SH-SY5Y (cell line): ENCODE results near the gene GSE1.

Experiments
- GATA2 ChIP-seq: IDR thresholded peaks from 2 replicates; pipeline ENCODE4 v1.6.1; 2011; ENCODE audit warnings: mild to moderate bottlenecking, low read depth, low read length
- GATA3 ChIP-seq: IDR thresholded peaks from 2 replicates; pipeline ENCODE4 v1.6.1; 2011; ENCODE audit warnings: low read depth, mild to moderate bottlenecking, low read length, moderate library complexity

DNA sequence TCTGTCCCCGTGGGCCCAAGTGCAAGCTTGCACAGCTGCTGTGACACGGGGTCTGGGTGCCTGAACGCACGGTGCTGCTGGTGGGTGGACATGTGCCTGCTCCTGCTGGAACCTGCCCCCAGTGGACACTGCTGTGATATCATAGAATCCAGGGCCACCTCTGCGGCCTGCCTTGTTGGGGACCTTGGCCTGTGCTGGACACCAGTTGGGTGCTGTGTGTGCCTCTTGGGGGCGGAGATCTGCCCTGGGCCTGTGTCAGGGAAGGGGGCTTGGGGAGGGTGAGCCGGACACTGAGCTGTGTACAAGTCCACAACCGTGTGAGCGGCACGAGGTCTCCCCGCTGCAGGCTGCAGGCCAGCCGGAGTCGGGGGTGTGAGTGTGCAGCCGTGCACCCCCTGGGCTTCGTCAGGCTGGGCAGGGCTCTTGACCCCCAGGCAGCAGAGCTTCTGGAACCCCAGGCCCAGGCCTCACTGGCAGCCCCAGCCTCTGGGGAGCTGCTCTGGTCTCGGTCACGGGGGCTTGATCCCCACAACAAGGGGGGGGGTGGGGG, 33.3 kb downstream of the GSE1 start:
- no peak for TF ChIP-seq GATA2
- no peak for TF ChIP-seq GATA3
